GM18867 (cell line): ENCODE data around the gene PPY.
"Not testable (repeated sequence)": the region's sequence is repeated elsewhere in the genome, so short reads cannot be mapped to it uniquely, and the experiment has no call there.

Experiments
- ATAC-seq: cut with Tn5 transposase; IDR thresholded peaks from one replicate; pipeline ENCODE4 v1.9.1; 2021; ENCODE audit warnings: mild to moderate bottlenecking, moderate library complexity; ENCODE audit not compliant: unreplicated experiment

The PPY gene

DNA sequence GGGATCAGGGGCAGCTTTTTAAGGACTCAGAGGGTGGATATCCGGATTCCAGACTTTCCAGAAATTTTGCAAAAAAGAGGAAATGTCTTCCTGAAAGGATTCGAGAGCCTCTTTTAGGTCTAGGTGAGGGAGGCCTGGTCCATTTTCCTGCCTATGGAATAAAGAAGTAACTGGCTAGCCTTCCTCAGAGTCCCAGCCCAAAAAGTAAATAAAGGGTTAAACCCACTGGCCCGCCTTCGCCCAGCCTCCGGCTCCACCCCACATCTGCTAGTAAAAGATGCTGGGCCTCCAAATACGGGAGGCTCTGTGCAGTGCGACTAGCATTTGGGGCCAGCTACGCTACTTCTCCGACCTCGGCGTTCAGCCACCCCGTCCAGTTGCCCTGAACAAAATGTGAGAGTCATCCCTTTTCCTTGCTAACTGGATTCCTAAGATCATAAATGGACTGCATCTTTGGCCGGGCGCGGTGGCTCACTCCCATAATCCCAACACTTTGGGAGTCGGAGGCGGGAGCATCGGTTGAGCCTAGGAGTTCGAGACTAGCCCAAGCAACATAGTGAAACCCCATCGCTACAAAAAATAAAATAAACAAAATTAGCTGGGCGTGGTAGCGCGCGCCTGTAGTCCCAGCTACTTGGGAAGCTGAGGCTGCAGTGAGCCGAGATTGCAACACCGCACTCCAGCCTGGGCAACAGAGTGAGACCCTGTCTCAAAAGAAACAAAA lies 34.1 kb downstream of the PPY start:
- no peak for ATAC-seq

- ATAC-seq: no peak
These were observed 34.8 kb downstream of the PPY start, which contains the start of gene MPP2 for GRCh38 chr17:43907425-43907981. Gene MPP2, minus strand, starts transcription at chr17:43907536. Its CDS starts 3,076 bp downstream, at chr17:43904460.

- ATAC-seq: no peak
These were observed 35.3 kb downstream of the PPY start for GRCh38 chr17:43906951-43907424.

DNA sequence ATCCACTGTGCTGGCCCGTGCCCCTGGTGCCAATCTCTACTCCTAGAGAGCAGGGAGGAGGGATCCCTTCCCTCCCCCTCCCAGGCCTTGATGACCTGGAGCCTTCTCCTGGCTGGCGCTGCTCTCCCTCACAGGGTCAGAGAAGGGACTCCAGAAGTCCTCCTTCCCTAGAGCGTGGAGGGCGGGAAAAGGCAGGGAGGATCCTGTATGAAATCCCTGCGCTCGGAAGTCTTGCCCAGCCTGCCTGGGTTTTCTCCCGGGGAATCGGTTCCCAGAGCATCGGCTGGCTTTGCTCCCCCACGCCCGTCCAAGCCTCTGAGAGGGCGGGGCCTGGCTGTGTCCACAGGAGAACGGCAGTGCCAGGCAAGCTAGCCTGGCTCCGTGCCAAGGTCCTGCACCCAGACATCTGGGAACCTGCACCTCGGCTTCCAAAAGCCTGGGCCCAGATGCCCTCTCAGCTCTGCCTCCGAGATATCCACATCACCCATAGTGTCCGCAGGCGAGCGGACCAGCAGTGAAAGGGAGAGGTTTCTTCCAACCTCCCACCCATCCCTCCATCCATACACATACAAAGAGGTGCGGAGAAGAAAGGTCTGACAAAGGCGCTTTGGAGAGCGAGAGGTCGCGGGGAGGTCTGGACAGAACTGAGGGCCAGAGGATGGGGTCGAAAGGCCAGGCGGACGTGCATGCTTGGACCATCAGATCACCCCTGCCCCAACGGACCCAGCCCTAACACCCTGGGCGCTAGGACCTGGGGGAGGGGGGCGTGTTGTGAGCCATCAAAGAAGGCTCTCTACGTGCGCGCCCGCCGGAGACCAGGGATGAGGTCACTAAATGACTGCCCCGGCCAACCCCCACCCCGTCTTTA lies 36.1 kb downstream of the PPY start:
- no peak for ATAC-seq

- no peak for ATAC-seq
These were observed 36.8 kb downstream of the PPY start for GRCh38 chr17:43905400-43905984.

- ATAC-seq: no peak
These were observed 40.3 kb downstream of the PPY start for GRCh38 chr17:43901861-43902589.

DNA sequence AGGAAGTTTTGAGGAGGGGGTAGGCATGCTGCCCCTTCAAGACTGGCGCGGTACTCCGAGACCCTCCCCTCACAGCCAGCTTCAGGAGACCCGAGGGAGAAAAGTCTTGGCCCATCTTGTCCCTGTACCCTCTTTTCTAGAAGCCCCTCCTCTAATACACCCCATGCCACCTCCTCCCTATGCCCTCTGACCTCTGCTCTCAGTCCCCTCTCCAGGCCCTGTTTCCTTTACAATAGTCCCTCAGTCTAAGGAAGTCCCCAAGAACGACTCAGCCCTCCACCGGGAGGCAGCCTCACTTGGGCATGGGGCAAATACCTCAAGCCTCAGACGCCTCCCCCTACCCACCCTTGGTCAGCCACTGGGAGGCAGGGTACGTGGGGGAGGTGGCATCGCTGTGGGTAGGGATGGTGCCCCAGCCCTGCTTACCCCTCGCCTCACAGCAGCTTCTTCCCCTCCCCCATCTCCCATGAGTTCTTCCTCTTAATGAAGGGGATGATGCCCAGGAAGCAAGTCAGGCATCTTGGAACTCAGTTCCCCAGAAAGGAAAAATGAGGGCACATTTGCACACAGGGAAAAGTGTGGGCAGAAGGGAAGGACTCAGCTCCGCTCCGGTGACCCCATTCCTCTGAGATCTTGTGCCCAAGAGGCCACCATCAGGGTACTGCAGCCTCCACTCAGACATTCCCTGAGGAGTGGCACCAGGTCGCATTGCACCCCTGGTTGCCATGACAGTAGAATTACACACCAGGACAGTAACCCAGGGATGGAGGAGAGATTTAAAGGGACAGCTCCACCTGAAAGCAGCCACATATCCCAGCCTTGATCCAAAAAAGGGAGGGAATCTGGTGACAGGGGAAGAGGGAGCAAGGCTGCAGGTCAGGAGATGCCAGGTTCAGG lies 41.2 kb downstream of the PPY start:
- no peak for ATAC-seq

DNA sequence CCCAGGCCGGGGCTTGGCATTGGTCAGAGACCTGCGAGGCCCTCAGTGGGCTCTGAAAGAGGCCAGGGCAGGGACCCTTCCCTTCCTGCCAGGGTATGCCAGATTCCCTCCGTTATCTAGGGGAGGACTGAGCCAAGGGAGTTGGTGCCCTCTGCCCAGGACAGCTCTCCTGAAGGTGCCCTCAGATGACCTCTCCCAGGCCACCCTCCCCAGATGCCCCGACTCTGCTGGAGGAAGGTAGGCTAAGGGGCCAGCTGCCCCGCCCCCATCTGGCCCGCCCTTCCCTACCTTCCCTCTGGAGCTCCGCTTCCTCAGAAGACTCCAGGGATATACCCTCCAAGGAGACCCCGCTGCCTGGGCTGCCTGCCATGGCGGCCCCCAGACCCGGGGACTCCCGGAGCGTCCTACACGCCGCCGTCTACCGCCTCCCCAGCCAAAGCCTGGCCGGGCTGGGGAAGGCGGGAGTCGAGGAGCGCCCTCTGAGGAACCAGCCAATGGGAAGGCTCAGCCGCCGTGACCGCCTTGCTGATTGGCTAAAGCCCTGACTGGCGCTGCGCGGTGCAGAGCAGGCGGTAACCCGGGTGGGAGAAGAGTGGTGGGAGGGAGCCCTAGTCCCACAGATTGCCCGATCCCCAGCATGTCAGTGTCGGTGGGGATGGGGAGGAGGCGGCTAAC lies 42.0 kb downstream of the PPY start:
- peak; percentile 51 for ATAC-seq

DNA sequence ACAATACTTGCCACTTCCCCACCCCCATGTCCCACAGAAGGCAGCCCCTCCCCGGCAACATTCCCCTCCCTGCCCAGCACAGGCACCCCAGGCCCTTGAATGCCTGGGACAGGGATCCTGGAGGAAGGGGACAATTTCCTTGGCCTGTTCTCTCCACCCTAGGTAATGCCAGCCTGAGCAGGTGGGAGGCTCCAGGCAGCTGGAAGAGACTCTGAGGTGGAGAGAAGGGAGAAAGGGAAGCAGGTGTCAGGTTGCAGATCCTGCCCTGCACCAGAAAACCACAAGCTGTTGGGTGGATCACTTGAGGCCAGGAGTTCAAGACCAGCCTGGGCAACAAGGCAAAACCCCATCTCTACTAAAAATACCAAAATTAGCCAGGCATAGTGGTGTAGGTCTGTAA lies 43.8 kb downstream of the PPY start:
- ATAC-seq: no peak

- ATAC-seq: no peak
These were observed 44.4 kb downstream of the PPY start for GRCh38 chr17:43897831-43898230.

GRCh38 chr17:43894494-43894893 lies 47.8 kb downstream of the PPY start:
- not testable (repeated sequence) for ATAC-seq

GRCh38 chr17:43892647-43892952 lies 49.7 kb downstream of the PPY start:
- ATAC-seq: no peak

GRCh38 chr17:43891851-43892646 lies 50.2 kb downstream of the PPY start:
- ATAC-seq: no peak
